ENCODE measurements around the gene RPTOR. TPM values are rescaled to one million over a fixed set of nuclear protein-coding genes. Genes with fewer than 3 reads are reported as not detected.

Gene RPTOR
- total RNA-seq, 4 donors from 2014 or later, result 18.7 to 35.4 (median 21.0) TPM

GRCh38 chr17:80860101-80860671, 315.5 kb downstream of the RPTOR start:
- no peak for TF ChIP-seq CTCF (IDR thresholded peaks at IDR 0.05; ENCODE audit: low read depth)

GRCh38 chr17:80860703-80861417, 316.2 kb downstream of the RPTOR start:
- TF ChIP-seq CTCF (IDR thresholded peaks at IDR 0.05; ENCODE audit: low read depth), result no peak

- no peak for TF ChIP-seq CTCF (IDR thresholded peaks at IDR 0.05; ENCODE audit: low read depth)
Measured at GRCh38 chr17:80861418-80861815, 316.8 kb downstream of the RPTOR start.

- no peak for TF ChIP-seq CTCF (IDR thresholded peaks at IDR 0.05; ENCODE audit: low read depth)
Measured at GRCh38 chr17:80861892-80862291, 317.3 kb downstream of the RPTOR start.

GRCh38 chr17:80862481-80862961, 317.9 kb downstream of the RPTOR start:
- no peak for TF ChIP-seq CTCF (IDR thresholded peaks at IDR 0.05; ENCODE audit: low read depth)

GRCh38 chr17:80862978-80863377, 318.3 kb downstream of the RPTOR start:
- TF ChIP-seq CTCF (IDR thresholded peaks at IDR 0.05; ENCODE audit: low read depth), result no peak

- TF ChIP-seq CTCF (IDR thresholded peaks at IDR 0.05; ENCODE audit: low read depth), result no peak
Measured at GRCh38 chr17:80863626-80864025, 319.0 kb downstream of the RPTOR start.
